CD1c-positive myeloid dendritic cell (primary cell): ENCODE data around the gene PHACTR1.

Experiments used
- DNase-seq: peaks from one replicate; pipeline ENCODE4 v3.0.0-alpha.2; 2016; ENCODE audit errors: extremely low spot score

Gene PHACTR1

DNA sequence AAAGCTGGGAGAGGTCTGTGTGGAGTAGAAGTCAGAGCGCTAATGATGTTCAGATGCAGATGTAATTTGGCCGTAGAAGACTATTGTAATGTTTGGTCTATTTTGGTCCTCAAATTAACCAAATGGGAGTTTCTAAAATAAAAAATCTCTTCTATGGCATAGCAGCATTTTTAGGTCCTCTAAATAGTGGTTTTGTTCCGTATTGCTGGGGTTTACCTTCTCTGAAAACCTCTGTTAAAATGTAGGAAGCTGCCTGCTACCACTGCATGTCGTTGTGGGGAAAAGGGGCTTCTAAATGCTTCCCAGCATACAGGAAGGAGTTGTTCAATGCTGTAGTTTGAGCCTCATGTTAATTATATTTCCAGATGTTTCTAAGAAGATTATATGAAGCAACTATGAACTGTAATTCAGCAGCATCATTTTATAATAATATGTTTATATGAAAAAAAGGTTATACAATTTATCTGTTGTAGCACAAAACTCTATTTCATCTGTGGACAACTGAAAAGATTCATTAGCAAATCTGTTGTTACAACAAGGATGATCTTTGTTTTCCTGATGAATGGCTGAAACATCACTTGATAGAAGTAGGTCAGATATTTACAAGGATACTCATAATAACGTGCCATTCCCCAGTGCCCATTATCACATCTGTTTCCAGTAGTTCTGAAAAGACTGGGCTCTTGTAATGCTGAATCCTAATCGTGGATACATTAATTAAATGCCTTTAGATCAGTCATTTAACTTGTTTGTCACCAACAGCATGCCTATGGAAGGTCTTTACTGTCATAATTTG, 355.2 kb downstream of the PHACTR1 start:
- no peak for DNase-seq

- DNase-seq, result no peak
Observed at GRCh38 chr6:13072686-13073347, 356.2 kb downstream of the PHACTR1 start.

DNA sequence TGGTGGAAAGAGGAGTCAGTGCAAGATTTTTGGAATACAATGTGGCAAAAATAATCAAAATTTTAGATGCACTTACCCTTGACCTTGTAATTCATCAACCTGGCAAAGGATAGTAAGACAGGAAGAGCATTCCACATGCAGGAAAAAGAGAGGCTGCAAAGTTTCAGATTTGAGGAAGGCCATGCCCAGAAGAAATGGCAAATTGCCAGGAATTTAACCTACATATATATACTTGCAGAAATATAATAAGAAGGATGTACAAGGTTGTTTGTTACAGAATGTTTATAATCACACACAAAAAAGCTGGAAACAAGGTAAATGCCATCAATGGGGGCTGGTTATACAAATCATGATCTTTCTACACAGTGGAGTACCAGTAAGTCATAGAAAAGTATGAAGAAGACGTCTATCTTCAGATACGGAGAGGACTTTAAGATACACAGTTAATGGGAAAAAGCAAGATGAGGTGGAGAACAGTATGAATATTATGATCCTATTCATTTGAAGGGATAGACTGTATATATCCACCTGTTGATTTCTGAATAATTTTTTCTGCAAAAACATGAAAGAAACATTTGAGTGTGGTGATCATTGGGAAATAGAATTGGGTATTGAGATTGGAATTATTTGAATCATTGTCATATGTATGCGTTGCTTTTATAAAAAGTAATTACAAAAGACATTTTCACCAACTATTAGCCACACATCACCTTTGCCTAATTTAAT, 358.0 kb downstream of the PHACTR1 start:
- peak; percentile 15 for DNase-seq

GRCh38 chr6:13075141-13075845, 358.7 kb downstream of the PHACTR1 start:
- DNase-seq, result peak; percentile 65

DNA sequence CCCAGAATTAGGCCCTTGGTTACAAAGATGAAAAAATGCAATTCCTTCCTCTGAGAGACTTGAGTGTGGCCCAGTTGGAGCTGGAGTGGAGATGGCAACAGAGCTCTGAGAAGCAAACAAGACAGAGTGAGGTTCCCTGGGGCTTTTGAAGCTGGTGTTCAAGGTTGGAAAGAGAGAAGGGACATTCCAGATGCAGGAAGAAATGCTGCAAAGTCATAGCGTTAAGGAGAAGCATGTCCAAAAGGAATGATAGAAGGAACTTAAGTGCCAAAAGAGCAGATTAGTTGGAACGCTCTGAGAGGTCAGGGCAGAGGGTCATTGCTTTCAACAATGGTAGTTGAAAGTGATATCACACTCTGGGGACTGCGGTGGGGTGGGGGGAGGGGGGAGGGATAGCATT, 360.0 kb downstream of the PHACTR1 start:
- no peak for DNase-seq

- DNase-seq, result no peak
Observed at GRCh38 chr6:13077117-13077516, 360.6 kb downstream of the PHACTR1 start.

GRCh38 chr6:13079096-13079723, 362.6 kb downstream of the PHACTR1 start:
- DNase-seq, result no peak

DNA sequence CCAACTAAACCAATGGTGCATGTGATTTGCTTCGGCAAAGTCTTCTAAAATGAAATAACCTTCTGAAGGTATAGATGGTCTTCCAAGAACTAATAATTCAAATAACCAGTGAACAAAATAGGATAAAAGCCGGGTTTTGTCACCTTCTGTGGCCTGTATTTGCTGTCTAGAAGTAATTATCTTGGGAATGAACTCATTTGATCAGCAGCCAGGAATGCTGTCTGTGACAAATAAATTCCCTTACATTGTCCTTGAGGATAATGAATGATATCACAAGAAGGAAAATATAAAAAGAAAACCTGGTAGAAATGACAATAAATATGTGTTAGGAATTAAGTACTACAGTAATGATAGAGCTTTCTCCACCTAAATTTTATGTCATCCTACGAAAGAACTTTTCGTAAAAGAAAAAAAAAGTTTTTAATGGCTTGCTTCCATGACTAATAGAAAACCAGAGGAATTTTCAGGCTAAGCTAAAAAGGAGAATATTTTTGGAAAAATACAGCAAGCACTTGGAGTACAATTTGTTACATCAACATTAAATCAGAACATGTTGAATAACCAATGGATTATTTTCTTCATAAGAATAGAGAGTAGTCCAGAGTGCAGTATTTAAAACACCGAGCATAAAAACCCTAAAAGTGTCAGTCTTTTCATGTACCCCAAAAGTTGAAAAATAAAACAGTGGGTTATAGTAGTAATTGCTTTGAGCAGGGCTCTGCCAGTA, 364.1 kb downstream of the PHACTR1 start:
- no peak for DNase-seq

DNA sequence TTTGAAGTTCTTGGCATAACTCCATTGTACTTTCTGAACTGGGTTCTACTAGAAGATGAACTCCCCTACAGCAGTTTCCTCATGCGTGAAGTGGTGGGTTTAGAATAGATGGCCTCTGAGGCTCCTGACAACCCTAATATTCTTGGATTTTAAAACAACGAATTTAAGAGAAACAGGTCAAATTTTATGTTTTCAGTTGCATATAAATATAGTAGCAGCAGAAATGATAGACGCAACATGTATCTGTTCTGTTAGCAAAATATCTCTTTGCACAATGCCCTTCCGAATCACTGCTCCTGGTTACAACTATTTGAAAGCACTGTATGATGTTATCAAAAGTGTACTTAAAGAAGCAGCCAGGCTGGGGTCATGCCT, 364.6 kb downstream of the PHACTR1 start:
- DNase-seq, result no peak

DNA sequence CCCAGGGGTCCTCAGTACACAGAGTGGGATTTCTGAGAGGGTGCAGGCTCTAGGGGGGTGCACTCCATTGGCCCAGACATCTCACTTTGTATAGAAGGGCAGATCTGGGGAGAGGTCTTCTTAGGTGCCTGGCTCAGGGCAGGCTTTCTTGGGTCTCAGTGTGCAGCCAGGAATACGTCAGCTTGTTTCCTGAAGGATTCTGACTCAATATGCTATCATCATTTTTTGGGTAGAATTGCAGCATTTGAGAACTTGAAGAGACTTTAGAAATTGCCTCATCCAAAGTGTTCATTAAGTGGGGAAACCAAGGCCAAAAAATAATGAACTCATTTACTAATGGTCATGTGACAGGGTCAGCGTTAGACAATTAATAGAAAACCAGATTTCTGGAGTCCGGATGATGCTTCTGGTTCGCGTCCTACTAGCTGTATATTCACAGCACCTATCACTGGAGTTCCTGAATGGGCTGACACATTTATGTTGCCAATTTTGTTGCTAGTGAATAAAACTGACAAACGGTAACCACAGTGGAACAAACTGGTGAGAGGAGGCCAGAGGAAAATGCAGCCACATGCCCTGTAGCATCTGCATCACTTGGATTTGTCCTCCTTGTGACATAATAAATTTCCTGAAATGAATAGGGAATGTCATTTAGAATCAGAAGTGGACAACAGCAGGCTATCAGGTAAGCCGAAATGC, 372.9 kb downstream of the PHACTR1 start:
- no peak for DNase-seq

DNA sequence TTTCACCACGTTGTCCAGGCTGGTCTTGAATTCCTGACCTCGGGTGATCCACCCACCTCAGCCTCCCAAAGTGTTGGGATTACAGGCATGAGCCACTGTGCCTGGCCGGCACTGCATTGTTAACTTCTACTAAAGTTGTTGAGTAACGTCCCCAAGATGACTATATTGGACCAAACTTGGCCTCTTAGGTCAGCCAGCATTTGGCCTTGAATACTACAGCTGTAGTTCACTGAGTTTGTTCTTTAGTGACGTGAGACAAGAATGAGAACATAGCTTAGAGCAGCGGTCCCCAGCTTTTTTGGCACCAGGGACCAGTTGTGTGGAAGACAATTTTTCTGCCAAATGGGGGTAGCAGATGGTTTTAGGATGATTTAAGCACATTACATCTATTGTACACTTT, 374.6 kb downstream of the PHACTR1 start:
- no peak for DNase-seq

DNA sequence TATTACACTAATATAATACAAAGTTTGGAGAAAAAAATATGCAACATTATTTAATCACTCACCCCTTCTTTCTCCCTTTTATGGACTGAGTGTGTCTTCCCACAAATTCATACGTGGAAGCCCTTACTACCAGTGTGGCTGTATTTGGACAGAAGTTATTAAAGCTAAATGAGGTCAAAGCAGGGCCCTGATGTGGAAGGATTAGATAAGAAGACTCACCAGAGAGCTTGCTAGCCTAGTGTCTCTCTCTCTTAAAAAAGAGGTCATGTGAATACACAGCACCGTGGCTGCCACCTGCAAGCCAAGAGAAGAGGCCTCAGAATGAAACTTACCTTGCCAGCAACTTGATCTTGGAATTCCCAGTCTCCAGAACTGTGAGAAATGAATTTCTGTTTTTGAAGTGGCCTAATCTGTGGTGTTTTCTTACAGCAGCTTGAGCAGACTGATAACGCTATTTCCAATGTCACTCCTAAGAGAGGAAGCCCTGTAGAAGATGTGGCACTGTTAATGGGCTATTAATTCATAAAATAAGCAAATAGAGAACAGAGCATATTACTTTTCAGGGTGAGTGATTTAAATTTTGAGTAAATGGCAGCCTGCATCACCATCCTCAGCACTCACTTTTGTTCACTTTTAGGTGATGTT, 378.3 kb downstream of the PHACTR1 start:
- no peak for DNase-seq

- DNase-seq, result no peak
Observed at GRCh38 chr6:13096084-13096483, 379.5 kb downstream of the PHACTR1 start.

DNA sequence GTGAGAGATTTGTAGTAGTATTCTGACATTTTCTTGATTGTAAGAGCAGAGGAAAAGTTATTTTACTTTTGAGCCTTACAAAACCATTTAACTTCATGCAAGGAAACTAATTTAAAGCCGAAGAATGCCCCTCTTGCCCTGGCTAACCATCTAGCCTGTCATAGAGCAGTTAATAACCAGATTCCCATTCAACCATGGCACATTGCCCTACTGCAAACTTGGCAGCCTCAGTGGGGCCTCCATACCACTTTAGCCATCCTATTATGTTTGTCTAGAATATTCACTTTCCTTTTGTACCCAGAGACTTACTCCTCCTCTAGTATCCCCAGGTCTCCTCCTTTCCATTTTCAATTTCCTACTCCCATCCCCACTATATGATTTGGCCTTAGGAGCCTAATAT, 380.9 kb downstream of the PHACTR1 start:
- no peak for DNase-seq

GRCh38 chr6:13098006-13098405, 381.4 kb downstream of the PHACTR1 start:
- no peak for DNase-seq

GRCh38 chr6:13098793-13099570, 382.4 kb downstream of the PHACTR1 start:
- DNase-seq, result peak; percentile 49

- no peak for DNase-seq
Observed at GRCh38 chr6:13099771-13100170, 383.2 kb downstream of the PHACTR1 start.

GRCh38 chr6:13101409-13101808, 384.8 kb downstream of the PHACTR1 start:
- DNase-seq, result no peak

DNA sequence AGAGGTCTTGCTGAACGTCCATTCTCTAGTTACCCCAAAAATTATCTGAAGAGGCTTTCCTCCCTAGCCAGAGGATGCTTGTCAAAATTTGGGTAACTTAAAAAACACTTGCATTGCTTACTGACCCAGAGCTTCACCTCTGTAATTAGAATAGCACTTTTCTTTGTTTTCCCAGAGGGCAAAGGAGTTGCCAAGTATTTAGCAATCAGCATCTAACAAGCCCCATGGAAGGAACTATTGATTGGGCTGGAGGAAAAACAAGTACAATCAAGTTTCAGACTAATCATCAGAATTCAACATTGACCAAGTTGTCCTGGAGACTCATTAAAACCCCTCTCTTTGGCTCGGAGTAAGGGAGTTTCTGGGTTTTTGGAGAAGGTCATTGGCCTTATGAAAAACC, 385.4 kb downstream of the PHACTR1 start:
- DNase-seq, result no peak
